H9 (cell line): Measurements from ENCODE around the gene PLA2R1. TPM values are rescaled to one million over a fixed set of nuclear protein-coding genes. Genes with fewer than 3 reads are reported as not detected.

Source experiments
- DNase-seq: peaks from one replicate; pipeline ENCODE4 v3.0.0-alpha.2; 2017
- H2AFZ ChIP-seq: one replicate; pipeline ENCODE4 v1.6.1; 2013; ENCODE audit warnings: mild to moderate bottlenecking, low read length, control low read depth, moderate library complexity
- H2AK5ac ChIP-seq: 2 replicates; pipeline ENCODE4 v1.6.1; 2013; ENCODE audit warnings: low read length, control low read depth, mixed read lengths; ENCODE audit not compliant: insufficient read length
- H2BK120ac ChIP-seq: one replicate; pipeline ENCODE4 v1.6.1; 2013; ENCODE audit warnings: low read depth, mild to moderate bottlenecking, low read length, control low read depth, inconsistent platforms; ENCODE audit not compliant: poor library complexity, severe bottlenecking
- H2BK12ac ChIP-seq: 2 replicates; pipeline ENCODE4 v1.6.1; 2013; ENCODE audit warnings: low read length, control low read depth, mixed read lengths, low read depth; ENCODE audit not compliant: insufficient read length
- H2BK15ac ChIP-seq: 2 replicates; pipeline ENCODE4 v1.6.1; 2013; ENCODE audit warnings: low read depth, low read length, control low read depth
- H2BK20ac ChIP-seq: one replicate; pipeline ENCODE4 v1.6.1; 2013; ENCODE audit warnings: low read depth, mild to moderate bottlenecking, low read length, control low read depth, inconsistent platforms; ENCODE audit not compliant: poor library complexity, severe bottlenecking
- H2BK5ac ChIP-seq: 2 replicates; pipeline ENCODE4 v1.6.1; 2013; ENCODE audit warnings: low read length, control low read depth, mixed read lengths; ENCODE audit not compliant: insufficient read length
- H3K14ac ChIP-seq: 2 replicates; pipeline ENCODE4 v1.6.1; 2013; ENCODE audit warnings: low read length, control low read depth; ENCODE audit not compliant: insufficient read depth
- H3K18ac ChIP-seq: 2 replicates; pipeline ENCODE4 v1.6.1; 2013; ENCODE audit warnings: low read depth, mild to moderate bottlenecking, mixed read lengths, low read length, control low read depth; ENCODE audit not compliant: insufficient read length
- H3K23ac ChIP-seq: 2 replicates; pipeline ENCODE4 v1.6.1; 2013; ENCODE audit warnings: low read length, control low read depth, mixed read lengths, low read depth; ENCODE audit not compliant: insufficient read length
- H3K23me2 ChIP-seq: 2 replicates; pipeline ENCODE4 v1.6.1; 2013; ENCODE audit warnings: low read depth, mild to moderate bottlenecking, mixed read lengths, low read length, control low read depth; ENCODE audit not compliant: insufficient read length, poor library complexity, severe bottlenecking
- H3K27ac ChIP-seq: 2 replicates; pipeline ENCODE4 v1.5.1; 2013; ENCODE audit warnings: low read length, control low read depth, mixed read lengths, low read depth; ENCODE audit not compliant: insufficient read length
- H3K27me3 ChIP-seq: 2 replicates; pipeline ENCODE4 v1.6.1; 2013; ENCODE audit warnings: low read length, control low read depth, inconsistent platforms; ENCODE audit not compliant: insufficient read depth
- H3K4ac ChIP-seq: 2 replicates; pipeline ENCODE4 v1.6.1; 2013; ENCODE audit warnings: low read depth, mild to moderate bottlenecking, control low read depth, inconsistent platforms, low read length, moderate library complexity
- H3K4me1 ChIP-seq: 2 replicates; pipeline ENCODE4 v1.6.1; 2013; ENCODE audit warnings: low read length, control low read depth, inconsistent platforms; ENCODE audit not compliant: insufficient read depth
- H3K4me2 ChIP-seq: 2 replicates; pipeline ENCODE4 v1.6.1; 2013; ENCODE audit warnings: low read length, control low read depth, mixed read lengths; ENCODE audit not compliant: insufficient read length, insufficient read depth
- H3K56ac ChIP-seq: 2 replicates; pipeline ENCODE4 v1.6.1; 2013; ENCODE audit warnings: low read depth, mild to moderate bottlenecking, mixed read lengths, low read length, control low read depth; ENCODE audit not compliant: insufficient read length
- H3K79me1 ChIP-seq: 2 replicates; pipeline ENCODE4 v1.6.1; 2013; ENCODE audit warnings: low read depth, mild to moderate bottlenecking, moderate library complexity, low read length, control low read depth, inconsistent platforms; ENCODE audit not compliant: insufficient read depth, poor library complexity, severe bottlenecking
- H3K79me2 ChIP-seq: 2 replicates; pipeline ENCODE4 v1.6.1; 2013; ENCODE audit warnings: low read length, control low read depth, inconsistent platforms; ENCODE audit not compliant: insufficient read depth
- H3K9ac ChIP-seq: 2 replicates; pipeline ENCODE4 v1.6.1; 2013; ENCODE audit warnings: low read length, control low read depth, mixed read lengths; ENCODE audit not compliant: insufficient read length; ENCODE audit errors: extremely low read depth
- H3K9me3 ChIP-seq: one replicate; pipeline ENCODE4 v1.6.1; 2013; ENCODE audit warnings: low read depth, low read length, inconsistent platforms; ENCODE audit not compliant: control insufficient read depth
- H3T11ph ChIP-seq: one replicate; pipeline ENCODE4 v1.6.1; 2013; ENCODE audit warnings: mild to moderate bottlenecking, low read length, control low read depth, inconsistent platforms
- H4K20me1 ChIP-seq: one replicate; pipeline ENCODE4 v1.6.1; 2013; ENCODE audit not compliant: control insufficient read depth, insufficient read length, insufficient read depth
- H4K5ac ChIP-seq: 2 replicates; pipeline ENCODE4 v1.6.1; 2013; ENCODE audit warnings: low read depth, mild to moderate bottlenecking, mixed read lengths, low read length, control low read depth; ENCODE audit not compliant: insufficient read length
- H4K8ac ChIP-seq: replicated peaks from 2 replicates; pipeline ENCODE4 v1.6.1; 2013; ENCODE audit warnings: low read length, control low read depth, mixed read lengths, low read depth; ENCODE audit not compliant: insufficient read length
- H4K91ac ChIP-seq: 2 replicates; pipeline ENCODE4 v1.6.1; 2013; ENCODE audit warnings: low read depth, mild to moderate bottlenecking, moderate library complexity, mixed read lengths, low read length, control low read depth; ENCODE audit not compliant: insufficient read length
- H3K27ac Mint-ChIP-seq, 3 experiments: 2 replicates in 2 of 3; 3 replicates in 1 of 3; pipeline ENCODE4 v1.8.0; 2020 to 2021; ENCODE audit warnings: mixed read lengths in 3 of 3, mild to moderate bottlenecking in 1 of 3, moderate library complexity in 1 of 3
- H3K27me3 Mint-ChIP-seq: 2 replicates; pipeline ENCODE4 v1.8.0; 2021; ENCODE audit warnings: low read depth, mild to moderate bottlenecking, moderate library complexity, mixed read lengths
- H3K36me3 Mint-ChIP-seq, 3 experiments: 2 replicates in 2 of 3; 3 replicates in 1 of 3; pipeline ENCODE4 v1.8.0; 2020 to 2021; ENCODE audit warnings: low read depth in 3 of 3, mixed read lengths in 3 of 3; ENCODE audit not compliant: insufficient read depth in 1 of 3
- H3K4me1 Mint-ChIP-seq, 2 experiments: 2 replicates each; pipeline ENCODE4 v1.8.0; 2020; ENCODE audit warnings: mixed read lengths in 2 of 2
- H3K4me3 Mint-ChIP-seq, 2 experiments: 2 replicates in 1 of 2; 3 replicates in 1 of 2; pipeline ENCODE4 v1.8.0; 2020 to 2021; ENCODE audit warnings: mild to moderate bottlenecking in 2 of 2, mixed read lengths in 2 of 2, moderate library complexity in 1 of 2
- H3K9me3 Mint-ChIP-seq, 2 experiments: 2 replicates in 1 of 2; 3 replicates in 1 of 2; pipeline ENCODE4 v1.8.0; 2020; ENCODE audit warnings: mild to moderate bottlenecking in 2 of 2, mixed read lengths in 2 of 2, moderate library complexity in 1 of 2
- CTCF ChIP-seq: fragments of 200-600 bp; sonication (generic); conservative IDR thresholded peaks from 3 replicates; pipeline ENCODE4 v1.8.0; 2021; ENCODE audit warnings: antibody characterized with exemption, mild to moderate bottlenecking
- WGBS: extraction: QIAGEN DNeasy Blood & Tissue Kit; methylation state at CpG from one replicate; pipeline ENCODE4 v1.1.7; 2013; ENCODE audit warnings: missing lambda C conversion rate, low lambda C conversion rate, mixed read lengths; ENCODE audit not compliant: insufficient read length; ENCODE audit errors: extremely low coverage; 5-methylcytosine and 5-hydroxymethylcytosine counted together
- total RNA-seq: library from RNA; stranded (reverse); gene quantifications from 2 replicates; pipeline ENCODE4 v1.2.1, GENCODE V29; 2021

The PLA2R1 gene
- total RNA-seq, 1 experiment from 2014 or later: 0.83 TPM

GRCh38 chr2:159960414-159960813 lies 102.0 kb downstream of the PLA2R1 start:
- Histone ChIP-seq H2BK12ac (no peak overlapping the region), H4K91ac (no peak overlapping the region), H3K27ac (no peak overlapping the region), H3T11ph (no peak overlapping the region), H3K18ac (no peak overlapping the region), H3K27me3 (no peaks in the 10 kb centered on the region), H3K9me3 (no peaks in the 10 kb centered on the region), H4K5ac (no peak overlapping the region), H4K20me1 (no peaks in the 10 kb centered on the region), H2BK15ac (no peak overlapping the region), H2AFZ (no peak overlapping the region), H3K79me1 (no peaks in the 10 kb centered on the region), H3K79me2 (no peaks in the 10 kb centered on the region), H2BK120ac (no peak overlapping the region), H4K8ac (no peak overlapping the region), H3K56ac (no peak overlapping the region), H2BK20ac (no peak overlapping the region), H3K23ac (no peak overlapping the region), H3K23me2 (no peaks in the 10 kb centered on the region), H3K4ac (no peak overlapping the region), H3K4me1 (peaks cover 6% of the 10 kb centered on the region; the same call in 1 of the 2 replicates), H3K4me2 (no peak overlapping the region), H2BK5ac (no peak overlapping the region), H3K14ac (no peak overlapping the region), H3K9ac (no peak overlapping the region), H2AK5ac (no peak overlapping the region)
- no peak for TF ChIP-seq CTCF
- no CpG with 5 or more reads among the region's 2 CpGs for WGBS
- Mint-ChIP-seq H3K9me3 (no peaks in the 10 kb centered on the region), H3K4me1 (peaks cover 10 to 11% of the 10 kb centered on the region in 2 experiments), H3K27me3 (no peaks in the 10 kb centered on the region), H3K36me3 (no peaks in the 10 kb centered on the region), H3K27ac (no peak overlapping the region), H3K4me3 (no peak overlapping the region)
- DNase-seq: no peak
